GM19023 (cell line): Measurements from ENCODE around the gene GPR142.
A peak's percentile ranks its signal among the peaks of the same experiment; 100 is the strongest.

ENCODE experiments used
- ATAC-seq: cut with Tn5 transposase; IDR thresholded peaks from one replicate; pipeline ENCODE4 v1.9.1; 2021; ENCODE audit warnings: mild to moderate bottlenecking, moderate library complexity; ENCODE audit not compliant: unreplicated experiment

GPR142 gene

DNA sequence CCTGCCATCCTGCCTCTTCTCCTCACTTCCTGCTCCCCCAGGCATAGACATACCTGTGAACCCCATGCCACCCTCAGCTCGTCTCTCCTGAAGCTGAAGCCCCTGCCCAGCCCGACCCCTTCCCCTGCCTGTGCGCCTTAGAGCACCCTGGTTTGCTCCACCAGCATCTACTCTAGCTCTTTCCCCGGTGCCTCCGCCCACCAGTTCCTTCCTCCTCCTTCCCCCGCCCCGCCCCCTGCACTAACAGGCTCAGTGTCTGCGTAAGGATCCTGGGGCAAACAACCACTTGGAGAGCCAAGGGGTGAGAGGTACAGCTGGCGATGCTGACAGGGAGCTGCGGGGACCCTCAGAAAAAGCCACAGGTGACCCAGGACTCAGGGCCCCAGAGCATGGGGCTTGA is 1.9 kb downstream of the GPR142 start:
- no peak for ATAC-seq

DNA sequence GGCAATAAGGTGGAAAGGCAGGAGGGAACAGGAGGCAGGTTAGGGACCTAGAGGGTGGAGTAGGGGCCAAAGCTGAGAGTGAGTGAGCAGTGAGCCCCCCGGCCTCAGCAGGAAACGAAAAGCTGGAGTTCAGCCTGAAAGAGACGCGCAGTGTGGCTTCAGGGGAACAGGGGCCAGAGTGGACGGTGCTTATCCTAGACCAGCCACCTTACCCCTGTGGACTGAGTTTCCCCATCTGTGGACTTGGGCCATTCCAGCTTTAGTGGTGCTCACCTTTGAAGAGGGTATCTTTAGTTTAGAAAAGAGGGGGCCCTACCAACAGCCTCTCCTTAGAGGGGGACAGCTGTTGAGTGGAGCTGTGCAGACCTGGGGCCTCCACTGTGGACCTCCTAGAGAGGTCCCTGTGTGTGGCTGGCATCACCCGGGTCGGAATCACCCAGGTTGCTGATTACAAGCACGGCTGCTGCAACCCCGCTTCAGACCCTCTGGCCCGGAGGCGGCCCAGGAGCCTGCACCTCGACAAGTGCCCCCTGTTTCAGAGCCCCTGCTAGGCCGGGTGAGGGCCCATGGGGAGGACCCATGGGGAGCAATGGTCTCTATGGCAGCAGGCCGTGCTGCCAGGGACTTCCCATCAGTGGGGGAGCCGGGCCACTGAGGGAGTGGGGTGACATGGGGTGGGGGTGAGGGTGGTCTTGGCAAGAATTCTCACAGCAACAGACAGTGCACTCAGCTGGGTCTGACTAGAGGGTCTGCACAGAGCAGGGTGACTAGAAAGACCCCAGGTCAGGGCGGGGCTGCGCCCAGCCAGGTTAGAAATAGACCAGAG is 2.6 kb downstream of the GPR142 start:
- no peak for ATAC-seq

DNA sequence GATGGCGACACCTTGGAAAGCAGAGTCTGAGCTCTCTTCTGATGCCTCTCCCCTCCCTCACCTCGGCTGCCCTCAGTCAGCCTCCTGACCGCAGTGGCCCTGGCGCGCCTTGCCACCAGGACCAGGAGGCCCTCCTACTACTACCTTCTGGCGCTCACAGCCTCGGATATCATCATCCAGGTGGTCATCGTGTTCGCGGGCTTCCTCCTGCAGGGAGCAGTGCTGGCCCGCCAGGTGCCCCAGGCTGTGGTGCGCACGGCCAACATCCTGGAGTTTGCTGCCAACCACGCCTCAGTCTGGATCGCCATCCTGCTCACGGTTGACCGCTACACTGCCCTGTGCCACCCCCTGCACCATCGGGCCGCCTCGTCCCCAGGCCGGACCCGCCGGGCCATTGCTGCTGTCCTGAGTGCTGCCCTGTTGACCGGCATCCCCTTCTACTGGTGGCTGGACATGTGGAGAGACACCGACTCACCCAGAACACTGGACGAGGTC is 4.4 kb downstream of the GPR142 start:
- no peak for ATAC-seq

DNA sequence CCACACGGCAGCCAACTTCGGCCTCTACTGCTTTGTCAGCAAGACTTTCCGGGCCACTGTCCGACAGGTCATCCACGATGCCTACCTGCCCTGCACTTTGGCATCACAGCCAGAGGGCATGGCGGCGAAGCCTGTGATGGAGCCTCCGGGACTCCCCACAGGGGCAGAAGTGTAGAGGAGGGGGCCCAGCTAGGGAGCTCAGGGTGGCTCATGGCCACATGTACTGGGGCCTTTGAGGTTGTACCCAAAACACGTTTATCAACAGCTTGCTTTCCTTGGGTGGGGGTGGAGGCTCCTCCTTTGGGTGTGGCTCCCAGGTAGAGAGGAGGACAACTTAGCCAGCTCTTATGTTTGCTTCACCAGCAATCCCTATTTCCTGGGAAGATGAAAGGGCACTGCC is 5.1 kb downstream of the GPR142 start:
- no peak for ATAC-seq

DNA sequence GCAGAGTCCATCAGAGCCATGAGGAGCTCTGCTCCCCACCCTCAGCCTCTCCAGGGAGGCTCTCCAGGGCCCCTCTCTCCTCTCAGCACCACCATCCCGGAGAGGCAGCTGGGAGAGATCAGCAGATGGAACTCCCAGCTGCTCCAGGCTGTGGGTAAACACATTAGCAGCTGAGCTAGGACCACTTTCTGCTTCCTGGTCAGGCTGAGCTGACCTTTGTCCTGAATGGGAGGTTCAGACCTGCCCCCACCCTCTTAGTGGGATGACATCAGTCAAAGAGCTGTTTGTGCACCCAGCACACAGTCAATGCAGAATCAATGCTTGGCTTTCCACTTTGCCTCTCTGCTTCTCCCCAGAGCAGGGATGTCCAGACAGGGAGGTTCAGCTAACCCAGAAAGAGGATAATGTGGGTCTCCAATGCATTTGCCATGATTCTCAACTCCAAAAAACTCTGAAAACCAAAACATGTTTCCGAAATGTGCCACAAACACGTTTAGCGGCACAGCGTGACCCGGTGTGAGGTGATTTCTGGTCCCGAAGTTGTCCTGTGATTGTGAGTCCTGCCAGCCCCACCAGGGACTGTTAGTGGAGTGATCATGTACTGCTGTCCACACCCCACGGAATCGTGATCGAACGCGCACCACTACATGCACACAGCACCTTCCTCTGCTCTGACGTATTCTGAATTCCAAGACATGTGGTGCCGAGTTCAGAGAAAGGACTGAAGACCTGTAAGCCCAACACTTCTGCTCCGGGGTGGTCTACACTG is 6.7 kb downstream of the GPR142 start:
- ATAC-seq: no peak

DNA sequence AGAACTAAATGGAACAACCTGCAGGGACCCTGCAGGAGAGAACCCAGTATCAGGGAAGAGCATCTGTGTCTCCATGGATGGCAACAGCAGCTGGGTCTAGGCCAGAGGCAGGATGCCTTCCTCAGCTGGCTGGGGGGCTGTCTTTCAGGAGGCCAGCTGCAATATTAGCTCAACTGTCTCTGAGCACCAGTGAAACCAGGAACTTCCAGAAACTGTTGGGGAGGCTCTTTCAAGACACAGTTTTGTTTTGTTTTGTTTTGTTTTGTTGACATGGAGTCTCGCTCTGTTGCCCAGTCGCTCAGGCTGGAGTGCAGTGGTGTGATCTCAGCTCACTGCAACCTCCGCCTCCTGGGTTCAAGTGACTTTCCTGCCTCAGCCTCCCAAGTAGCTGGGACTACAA is 7.6 kb downstream of the GPR142 start:
- no peak for ATAC-seq

DNA sequence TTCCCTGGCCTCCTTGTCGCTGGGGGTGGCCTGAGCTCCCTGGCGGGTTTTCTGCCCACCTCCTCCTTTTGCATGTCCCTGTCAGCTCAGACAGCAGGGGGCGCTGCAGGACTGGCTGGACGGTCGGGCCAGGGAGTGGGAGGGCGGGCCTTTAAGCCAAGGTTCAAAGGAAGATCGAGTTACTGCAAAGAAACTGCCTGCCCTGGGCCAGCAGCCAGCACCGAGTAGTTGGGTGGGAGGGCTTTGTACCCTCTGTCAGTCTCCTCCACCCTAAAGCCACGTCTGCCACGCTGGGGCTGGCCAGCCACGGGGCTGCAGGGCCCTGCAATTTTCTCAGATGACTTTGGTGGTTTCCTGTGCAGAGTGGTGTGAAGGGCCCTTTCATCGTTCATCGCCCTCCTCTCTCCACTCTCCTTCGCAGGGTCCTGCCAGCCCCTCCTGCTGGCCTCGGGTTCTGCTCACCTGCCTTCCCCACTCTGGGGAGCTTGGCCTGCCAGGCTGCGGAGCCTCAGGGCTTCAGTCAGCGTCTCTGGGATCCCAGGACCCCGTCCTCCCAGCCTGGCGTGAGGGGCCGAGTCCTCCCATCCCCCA is 12.3 kb downstream of the GPR142 start:
- ATAC-seq: peak; percentile 63

DNA sequence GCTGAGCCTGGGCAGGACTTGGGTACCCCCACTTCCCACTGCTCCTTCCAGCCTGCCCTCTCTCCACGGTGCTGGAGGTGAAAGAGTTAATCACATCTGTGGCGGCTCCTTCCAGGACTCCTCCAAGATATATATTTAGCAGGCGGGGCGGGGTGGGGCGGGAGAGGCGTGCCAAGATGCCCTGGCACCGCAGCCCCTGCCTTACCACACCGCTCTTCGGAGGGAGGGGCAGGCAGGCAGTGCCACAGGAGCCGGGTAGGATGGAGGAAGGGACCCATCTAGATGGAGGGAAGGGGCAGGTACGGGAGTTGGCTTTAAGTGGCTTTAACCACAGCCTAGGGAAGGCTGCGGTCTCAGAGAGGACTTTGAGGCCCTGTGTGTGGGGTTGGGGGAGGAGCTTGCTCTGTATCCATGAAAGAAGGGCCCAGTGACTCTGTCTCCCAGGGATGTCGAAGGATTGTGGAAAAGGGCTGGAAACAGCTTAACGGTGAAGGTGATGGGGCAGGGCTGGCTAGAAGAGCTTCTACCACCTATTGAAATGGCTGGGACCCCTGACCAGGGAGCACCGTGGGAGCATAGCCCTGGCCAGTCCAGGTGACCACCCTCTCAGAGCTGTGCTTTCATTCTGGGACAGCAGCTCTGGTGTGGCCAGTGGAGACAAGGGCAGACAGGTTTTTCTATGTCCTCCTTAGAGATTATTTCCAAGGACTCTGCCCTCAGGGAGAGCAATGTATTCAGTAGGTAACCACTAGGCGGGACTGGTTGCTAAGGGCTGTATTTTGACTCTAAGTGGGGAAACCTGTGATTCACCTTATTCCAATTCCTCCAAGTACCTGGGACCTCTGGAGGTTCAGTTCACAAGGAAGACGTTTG is 13.0 kb downstream of the GPR142 start:
- no peak for ATAC-seq

DNA sequence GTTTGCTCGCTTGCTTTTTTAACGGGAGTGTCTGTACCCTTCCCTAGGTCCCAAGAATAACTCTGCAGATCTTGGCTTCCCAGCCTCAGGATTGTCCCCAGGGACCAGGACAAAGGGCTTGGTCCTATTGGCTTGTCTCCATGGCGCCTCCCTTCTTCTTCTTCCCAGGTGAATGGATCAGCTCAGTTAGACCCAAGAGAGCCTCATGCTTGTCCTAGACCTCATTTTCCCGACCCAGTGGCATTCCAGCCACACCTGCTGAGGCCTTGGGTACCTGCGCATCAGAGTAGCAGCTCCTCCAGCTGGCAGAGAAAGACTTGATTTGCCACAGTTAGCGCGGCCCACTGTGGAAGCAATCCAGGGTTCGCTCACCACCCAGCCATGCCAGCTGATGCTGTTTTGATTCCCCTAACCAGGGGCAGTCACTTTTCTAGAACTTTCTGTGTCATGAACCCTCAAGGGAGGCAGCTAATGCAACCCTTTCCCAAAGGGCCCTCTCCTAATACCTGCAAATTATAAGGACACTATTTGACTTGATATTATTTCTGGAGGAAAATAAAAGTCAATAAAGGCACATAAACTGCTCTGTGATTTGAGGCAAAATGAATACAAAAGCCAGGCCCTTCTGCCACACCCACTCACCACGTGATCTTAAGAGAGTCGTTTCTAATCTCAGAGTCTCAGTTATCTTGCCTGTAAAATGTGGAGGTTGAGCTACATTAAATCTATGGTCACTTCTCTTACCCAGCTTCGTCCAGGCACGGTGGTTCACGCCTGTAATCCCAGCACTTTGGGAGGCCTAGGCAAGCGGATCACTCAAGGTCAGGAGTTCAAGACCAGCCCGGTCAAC is 13.9 kb downstream of the GPR142 start:
- no peak for ATAC-seq

DNA sequence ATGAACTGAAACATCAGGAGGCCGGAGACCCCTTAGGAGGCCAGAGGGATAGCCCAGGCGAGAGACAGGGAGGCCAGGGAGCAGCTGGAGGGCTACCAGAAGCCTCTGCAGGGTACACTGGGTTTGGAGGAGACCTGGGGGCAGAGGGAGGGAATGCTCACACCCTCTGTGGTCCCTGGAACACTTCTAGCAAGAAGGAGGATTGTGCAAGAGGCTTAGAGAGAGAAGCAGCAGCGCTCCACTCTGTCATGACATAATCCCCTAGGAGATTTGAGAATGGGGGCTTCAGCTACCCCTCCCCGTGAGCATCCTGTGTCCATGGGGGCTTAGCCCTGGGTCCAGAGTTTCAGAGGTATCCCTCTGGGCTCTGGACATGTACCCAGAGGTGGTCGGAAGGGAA is 15.8 kb downstream of the GPR142 start:
- ATAC-seq: no peak

DNA sequence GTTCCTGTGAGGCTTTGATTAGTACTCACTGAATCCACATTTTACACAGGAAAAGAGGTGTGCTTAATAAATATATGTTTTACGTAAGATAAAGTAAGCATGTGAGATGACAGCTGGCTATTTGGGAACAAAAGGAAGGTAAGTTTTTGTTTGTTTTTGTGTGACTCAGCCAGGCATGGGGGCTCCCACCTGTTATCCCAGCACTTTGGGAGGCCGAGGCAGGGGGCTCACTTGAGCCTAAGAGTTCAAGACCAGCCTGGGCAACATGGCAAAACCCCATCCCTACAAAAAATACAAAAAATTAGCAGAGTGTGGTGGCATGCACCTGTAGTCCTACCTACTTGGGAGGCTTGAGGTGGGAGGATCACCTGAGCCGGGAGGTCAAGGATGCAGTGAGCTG is 17.9 kb downstream of the GPR142 start:
- no peak for ATAC-seq

DNA sequence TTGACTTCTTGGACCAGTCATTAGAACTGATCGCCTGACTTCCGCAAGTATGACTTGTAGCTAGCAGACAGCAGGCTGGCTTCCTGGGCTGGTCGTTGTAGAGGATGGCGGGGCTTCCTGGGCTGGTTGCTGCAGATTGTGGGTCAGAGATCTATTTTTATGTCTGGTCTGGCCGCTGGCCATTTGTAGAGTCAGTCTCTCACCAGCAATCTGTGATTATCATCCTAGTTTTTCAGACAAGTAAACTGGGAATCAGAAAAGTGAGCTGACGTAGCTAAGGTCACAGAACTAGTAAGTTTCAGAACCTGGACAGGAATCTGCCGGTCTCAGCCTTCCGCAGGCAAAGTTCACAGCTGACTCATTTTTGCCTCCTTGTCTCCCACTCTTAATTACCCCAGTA is 19.1 kb downstream of the GPR142 start:
- ATAC-seq: no peak

DNA sequence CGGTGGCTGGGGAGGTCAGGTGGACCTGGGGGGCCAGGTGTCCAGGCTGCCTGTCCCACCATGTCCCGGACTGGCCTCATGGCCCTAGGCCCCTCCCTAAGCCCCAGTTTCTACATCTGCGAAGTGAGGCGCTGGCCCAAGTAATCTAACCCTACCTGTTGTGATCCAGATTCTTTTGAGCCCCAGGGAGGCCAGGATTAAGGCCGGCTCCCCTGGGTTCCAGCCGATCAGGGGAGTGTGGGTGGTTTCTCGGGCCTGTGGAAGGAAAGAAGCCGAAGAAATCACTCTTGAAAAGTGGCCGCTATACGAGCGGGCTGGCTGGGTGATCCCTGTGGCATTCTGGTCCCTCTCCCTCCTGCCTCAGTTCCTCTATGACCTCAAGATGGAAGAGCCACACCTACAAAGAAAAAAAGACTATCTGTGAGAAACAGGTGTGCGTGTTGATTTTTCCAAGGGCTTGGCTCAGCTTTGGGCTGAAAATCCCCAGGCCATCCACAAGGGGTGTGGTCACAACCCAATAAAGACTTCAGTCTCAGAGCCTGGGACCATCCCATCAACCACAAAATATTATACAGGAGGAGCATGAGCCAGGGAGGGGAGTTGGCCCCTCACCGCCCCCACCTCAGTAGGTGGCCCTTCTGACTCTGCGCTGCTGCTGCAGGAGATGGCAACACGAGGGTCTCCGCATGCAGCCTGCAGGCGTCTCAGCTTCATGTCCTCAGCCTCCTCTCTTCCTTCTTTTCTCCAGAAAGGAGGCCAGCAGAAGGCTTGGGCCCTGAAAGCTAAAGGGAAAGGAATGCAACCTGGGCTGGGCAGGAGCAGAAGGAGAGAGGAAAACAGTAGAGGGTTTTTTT is 20.3 kb downstream of the GPR142 start:
- no peak for ATAC-seq

DNA sequence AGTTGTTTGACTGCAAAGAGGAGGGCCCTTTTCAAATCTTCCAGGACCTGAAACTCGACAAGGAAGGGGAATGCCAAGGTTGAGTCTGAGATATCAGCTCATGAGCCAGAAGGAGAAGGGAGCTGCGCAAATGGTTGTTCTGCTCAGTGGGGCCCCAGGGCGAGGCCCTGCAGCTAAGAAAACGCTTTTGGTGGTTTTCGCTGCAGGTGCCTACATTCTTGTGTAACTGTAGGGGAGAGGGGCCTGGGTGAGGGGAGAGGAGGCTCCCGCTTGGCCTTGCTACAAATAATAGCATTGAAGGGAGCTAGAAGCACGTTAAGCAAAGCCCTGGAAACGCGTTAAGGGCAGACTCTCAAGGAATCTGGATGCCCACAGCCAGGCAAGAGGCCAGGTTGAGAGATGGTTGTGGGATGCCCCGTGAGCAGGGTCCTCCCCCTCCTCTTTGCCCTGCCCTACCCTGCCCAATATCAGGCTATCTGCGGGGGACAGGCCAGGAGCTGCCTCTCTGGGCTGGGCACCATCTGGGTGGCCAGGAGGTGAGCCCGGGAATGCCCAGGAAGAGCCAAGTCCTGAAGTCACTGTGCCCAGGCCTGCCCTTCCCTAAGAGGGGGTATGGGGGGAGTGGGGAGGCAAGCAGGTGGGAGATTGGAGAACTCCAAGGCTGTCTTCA is 21.9 kb downstream of the GPR142 start:
- ATAC-seq: no peak

DNA sequence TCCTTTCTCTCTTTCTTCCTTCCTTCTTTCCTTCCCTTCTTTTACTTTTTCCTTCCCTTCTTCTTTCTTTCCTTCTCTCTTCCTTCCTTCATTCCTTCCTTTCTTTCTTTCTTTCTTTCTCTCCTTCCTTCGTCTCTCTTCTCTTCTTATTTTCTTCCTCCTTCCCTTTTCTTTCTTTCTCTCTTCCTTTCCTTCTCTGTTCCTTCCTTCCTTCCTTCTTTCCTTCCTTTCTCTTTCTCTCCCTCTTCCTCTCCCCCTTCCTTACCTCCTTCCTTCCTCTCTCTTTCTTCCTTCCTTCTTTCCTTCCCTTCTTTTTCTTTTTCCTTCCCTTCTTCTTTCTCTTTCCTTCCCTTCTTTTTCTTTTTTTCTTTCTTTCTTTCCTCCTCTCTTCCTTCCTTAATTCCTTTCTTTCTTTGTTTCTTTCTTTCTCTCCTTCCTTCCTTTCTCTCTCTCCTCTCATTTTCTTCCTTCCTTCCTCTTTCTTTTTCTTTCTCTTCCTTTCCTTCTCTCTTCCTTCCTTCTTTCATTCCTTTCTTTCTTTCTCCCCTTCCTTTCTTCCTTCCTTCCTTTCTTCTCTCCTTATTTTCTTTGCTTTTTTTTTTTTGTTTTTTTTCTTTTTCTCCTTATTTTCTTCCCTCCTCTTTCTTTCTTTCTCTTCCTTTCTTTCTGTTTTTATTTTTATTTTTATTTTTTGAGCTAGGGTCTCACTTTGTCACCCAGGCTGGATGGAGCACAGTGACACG is 22.8 kb downstream of the GPR142 start:
- ATAC-seq: no peak

DNA sequence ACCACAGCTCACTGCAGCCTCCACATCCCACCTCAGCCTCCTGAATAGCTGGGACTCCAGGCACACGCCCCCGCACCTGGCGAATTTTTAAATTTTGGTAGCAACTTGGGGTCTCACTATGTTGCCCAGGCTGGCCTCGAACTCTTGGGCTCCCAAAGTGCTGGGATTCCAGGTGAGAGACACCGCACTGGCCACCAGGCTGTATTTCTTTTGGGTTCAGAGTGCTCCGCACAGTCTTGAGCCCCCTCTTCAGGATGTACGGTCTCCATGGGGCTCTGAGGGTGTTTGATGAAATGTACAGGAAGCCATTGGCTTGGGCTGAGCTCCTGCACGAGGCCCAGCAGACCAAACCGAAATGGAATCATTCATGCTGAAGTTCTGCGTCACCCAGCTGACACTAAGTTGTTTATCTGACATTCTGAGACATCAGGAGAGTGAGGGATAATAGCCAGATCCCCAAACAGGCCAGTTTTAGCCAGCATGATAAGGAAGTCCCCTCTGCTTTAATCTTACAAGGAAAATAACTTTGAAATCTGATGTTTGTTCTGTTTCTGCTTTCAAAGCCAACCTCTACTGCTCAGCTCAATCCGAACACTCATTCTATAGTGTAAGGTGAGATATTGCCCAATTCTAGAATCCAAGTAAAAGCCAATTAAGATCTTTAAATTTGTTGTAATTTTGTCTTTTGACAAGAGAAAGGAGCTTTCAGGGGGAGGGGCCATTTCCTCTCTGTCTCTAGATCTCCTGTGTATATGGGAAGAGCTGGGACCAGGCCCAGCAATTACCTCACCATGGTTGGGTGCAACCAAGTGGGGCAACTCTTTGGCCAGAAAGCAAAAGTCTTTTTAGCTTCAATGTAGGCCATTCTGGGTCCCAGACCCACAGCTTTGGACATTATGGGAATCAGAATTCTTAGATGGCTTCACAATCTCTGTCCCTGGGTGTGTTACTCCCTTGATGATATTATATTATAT is 23.7 kb downstream of the GPR142 start:
- no peak for ATAC-seq

DNA sequence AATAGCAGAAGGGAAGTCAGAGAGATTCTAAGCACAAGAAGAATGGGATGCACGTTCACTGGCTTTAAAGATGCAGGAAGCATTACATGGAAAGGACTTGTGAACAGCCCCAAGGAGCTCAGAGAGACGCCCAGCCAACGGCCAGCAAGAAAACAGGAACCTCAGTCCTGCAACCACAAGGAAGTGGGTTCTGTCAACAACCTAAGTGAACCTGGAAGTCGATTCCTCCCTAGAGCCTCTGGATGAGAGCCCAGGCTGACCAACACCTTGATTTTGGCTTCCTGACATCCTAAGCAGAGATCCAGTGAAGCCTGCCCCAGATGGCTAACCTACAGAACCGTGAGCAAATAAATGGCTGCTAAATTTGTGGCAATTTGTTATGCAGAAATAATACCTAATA is 24.5 kb downstream of the GPR142 start:
- ATAC-seq: no peak
